ENCODE data around the gene CYP4X1. TPM values are rescaled to one million over a fixed set of nuclear protein-coding genes. Genes with fewer than 3 reads are reported as not detected.
"Not testable (repeated sequence)": the region's sequence is repeated elsewhere in the genome, so short reads cannot be mapped to it uniquely, and the experiment has no call there.

The CYP4X1 gene
- total and polyA plus RNA-seq, 2 donors (not counting 1 experiment from before 2014, with no cell fraction given) = not detected

GRCh38 chr1:46983830-46984586 is 39.5 kb upstream of the CYP4X1 start:
- H3K4me1 Mint-ChIP-seq = no peaks in the 10 kb centered on the region
- ATAC-seq (ENCODE audit: low read depth) (no peak), DNase-seq (no peak)
- Histone ChIP-seq H4K20me1 (ENCODE audit: control insufficient read depth, insufficient read depth, low read length, poor library complexity, severe bottlenecking) (no peaks in the 10 kb centered on the region), H3K9me3 (ENCODE audit: control extremely low read depth in 1 of 3, control insufficient read depth in 2 of 3, insufficient read depth in 1 of 3, low read length in 2 of 3) (peaks cover 0 to 1% (median 0%) of the 10 kb centered on the region in 3 donors), H3K4me2 (replicated peaks; ENCODE audit: low read depth, low read length, poor library complexity, severe bottlenecking) (no peak overlapping the region), H3K79me2 (ENCODE audit: control insufficient read depth, insufficient read depth, low read length) (no peaks in the 10 kb centered on the region), H2AFZ (ENCODE audit: insufficient read depth, low read depth, low read length, poor library complexity, severe bottlenecking) (no peak overlapping the region), H3K27ac (ENCODE audit: low read length in 2 of 2) (no peak overlapping the region), H3K36me3 (replicated peaks in 1 of 2; ENCODE audit: control extremely low read depth in 1 of 2, control insufficient read depth in 1 of 2, extremely low read depth in 1 of 2, insufficient read depth in 2 of 2, low read length in 1 of 2) (no peaks in the 10 kb centered on the region), H3K27me3 (replicated peaks in 1 of 4; ENCODE audit: control extremely low read depth in 1 of 4, control insufficient read depth in 3 of 4, insufficient read depth in 4 of 4, low read length in 3 of 4) (no peaks in the 10 kb centered on the region), H3K4me3 (ENCODE audit: control extremely low read depth in 1 of 5, extremely low read depth in 1 of 5, insufficient read depth in 1 of 5, low read depth in 2 of 5, low read length in 4 of 5) (no peak overlapping the region), H3K9ac (ENCODE audit: low read length) (no peak overlapping the region), H3K4me1 (ENCODE audit: control insufficient read depth in 2 of 2, insufficient read depth in 2 of 2, low read length in 2 of 2) (no peaks in the 10 kb centered on the region)
- intact Hi-C loops (cut with micrococcal nuclease) = no loop called here
- no peak for TF ChIP-seq CTCF (IDR thresholded peaks at IDR 0.05)
- no peak for TF ChIP-seq EZH2 (IDR thresholded peaks at IDR 0.05; ENCODE audit: borderline replicate concordance, insufficient read depth, low read depth, low read length, poor library complexity, severe bottlenecking)
- ChIA-PET POLR2A (no interaction called here), CTCF (no interaction called here)
- peaks cover 18% of the 10 kb centered on the region for H3K27me3 Mint-ChIP-seq
- peaks cover 4% of the 10 kb centered on the region for H3K9me3 Mint-ChIP-seq (ENCODE audit: insufficient read depth)
- no peak overlapping the region for H3K27ac Mint-ChIP-seq
- WGBS (ENCODE audit: insufficient coverage) = 29% methylated on average over 3 of the region's 3 CpGs
- H3K4me3 Mint-ChIP-seq = no peak overlapping the region

GRCh38 chr1:46990541-46990940 is 32.9 kb upstream of the CYP4X1 start:
- H3K36me3 ChIP-seq (replicated peaks in 1 of 2; ENCODE audit: control extremely low read depth in 1 of 2, control insufficient read depth in 1 of 2, extremely low read depth in 1 of 2, insufficient read depth in 2 of 2, low read length in 1 of 2); H3K4me2 ChIP-seq (replicated peaks; ENCODE audit: low read depth, low read length, poor library complexity, severe bottlenecking); H3K27ac ChIP-seq (ENCODE audit: low read length in 2 of 2); H3K4me3 Mint-ChIP-seq; H3K4me1 Mint-ChIP-seq; H3K9ac ChIP-seq (ENCODE audit: low read length); H3K79me2 ChIP-seq (ENCODE audit: control insufficient read depth, insufficient read depth, low read length); H3K27me3 Mint-ChIP-seq; H2AFZ ChIP-seq (ENCODE audit: insufficient read depth, low read depth, low read length, poor library complexity, severe bottlenecking); CTCF ChIA-PET; H3K4me1 ChIP-seq (ENCODE audit: control insufficient read depth in 2 of 2, insufficient read depth in 2 of 2, low read length in 2 of 2); H3K9me3 ChIP-seq (ENCODE audit: control extremely low read depth in 1 of 3, control insufficient read depth in 2 of 3, insufficient read depth in 1 of 3, low read length in 2 of 3); H3K9me3 Mint-ChIP-seq (ENCODE audit: insufficient read depth); POLR2A ChIA-PET; DNase-seq; H3K4me3 ChIP-seq (ENCODE audit: control extremely low read depth in 1 of 5, extremely low read depth in 1 of 5, insufficient read depth in 1 of 5, low read depth in 2 of 5, low read length in 4 of 5); H3K27me3 ChIP-seq (replicated peaks in 1 of 4; ENCODE audit: control extremely low read depth in 1 of 4, control insufficient read depth in 3 of 4, insufficient read depth in 4 of 4, low read length in 3 of 4); ATAC-seq (ENCODE audit: low read depth); H3K27ac Mint-ChIP-seq; H4K20me1 ChIP-seq (ENCODE audit: control insufficient read depth, insufficient read depth, low read length, poor library complexity, severe bottlenecking); intact Hi-C loops (cut with micrococcal nuclease): not testable (repeated sequence)
- no CpG with 5 or more reads among the region's 2 CpGs for WGBS (ENCODE audit: insufficient coverage)
